Activated CD4-positive, CD25-positive, alpha-beta regulatory T cell (primary cell): ENCODE measurements around the gene PALLD.

Experiments
- DNase-seq, 4 experiments: peaks; one replicate each; lab custom pipeline; 2025; lab: John Stamatoyannopoulos, UW

Gene PALLD

DNA sequence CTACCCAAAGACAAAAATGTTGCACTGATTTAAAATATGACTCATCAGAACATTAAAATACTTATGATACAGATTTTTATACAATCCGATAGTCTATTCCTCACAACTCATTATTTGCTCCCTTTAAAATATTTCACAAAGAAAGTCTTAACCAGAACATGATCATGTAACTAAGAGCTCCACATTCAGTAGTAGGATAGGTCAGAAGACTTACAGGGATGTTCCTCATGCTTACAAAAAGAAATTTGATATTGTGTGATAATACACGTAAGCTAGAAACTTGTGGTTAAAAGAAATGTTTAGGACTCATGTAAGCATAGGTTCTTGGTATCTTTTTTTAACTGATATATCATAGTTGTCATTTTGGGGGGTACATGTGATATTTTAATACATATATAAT lies 235.9 kb downstream of the PALLD start:
- DNase-seq: no peak

DNA sequence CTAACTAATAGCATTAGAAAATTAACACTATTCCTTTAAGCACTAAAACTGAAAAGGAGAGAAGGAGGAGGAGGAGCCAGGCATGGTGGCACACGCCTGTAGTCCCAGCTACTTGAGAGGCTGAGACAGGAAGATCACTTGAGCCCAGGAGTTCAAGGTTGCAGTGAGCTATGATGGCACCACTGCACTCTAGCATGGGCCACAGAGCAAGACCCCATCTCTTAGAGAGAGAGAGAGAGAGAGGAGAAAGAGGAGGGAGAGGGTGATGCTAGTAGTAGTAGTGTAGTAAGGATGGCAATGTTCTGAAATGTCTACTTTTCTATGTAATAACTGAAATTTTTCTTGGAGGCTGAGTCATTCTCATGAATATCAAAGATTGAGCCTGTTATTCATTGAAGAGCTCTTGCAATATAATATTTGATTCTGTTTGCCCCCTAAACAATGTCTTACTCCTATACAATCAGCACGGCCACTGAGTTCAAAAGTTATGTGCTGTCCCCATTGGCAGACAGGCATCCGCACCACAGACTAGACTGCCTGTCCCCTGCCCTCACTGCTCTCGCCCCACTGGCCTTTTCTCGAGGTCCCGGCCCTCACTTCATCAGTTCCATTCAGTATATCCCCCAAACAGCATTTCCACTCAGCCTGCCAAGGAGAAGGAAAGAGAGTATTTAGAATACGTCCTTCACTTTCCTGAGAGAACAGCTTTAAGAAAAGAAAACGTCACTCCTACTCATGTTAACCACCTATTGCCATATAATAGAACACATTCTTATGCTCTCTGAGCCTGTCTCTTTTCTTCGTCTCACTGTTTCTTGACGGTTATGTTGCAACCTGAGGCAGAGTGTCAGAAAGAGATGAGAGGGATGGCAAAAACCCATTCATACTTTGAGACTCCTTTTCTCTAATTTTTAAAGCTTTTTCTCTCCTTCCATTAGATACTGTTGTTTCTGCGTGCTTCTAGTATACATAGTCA lies 238.1 kb downstream of the PALLD start:
- DNase-seq: no peak

DNA sequence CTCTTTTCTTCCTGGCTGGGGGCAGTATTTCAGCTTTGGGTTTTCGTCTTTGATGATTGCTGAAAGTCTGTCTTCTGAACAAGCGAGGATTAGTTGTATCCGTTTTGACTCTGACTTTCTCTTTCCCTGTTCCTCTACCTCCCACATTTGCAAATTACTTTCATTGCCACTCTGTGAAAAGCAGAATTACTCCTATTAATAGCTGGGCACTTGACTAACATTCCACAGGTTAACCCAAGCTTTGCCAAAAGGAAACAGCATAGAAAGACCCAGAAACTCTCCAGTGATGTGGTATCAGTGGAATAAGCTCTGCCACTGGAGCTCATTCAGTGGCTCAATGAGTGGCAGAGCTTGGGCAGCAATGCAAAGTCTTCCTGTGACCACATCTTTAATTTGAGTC lies 238.9 kb downstream of the PALLD start:
- DNase-seq: no peak

DNA sequence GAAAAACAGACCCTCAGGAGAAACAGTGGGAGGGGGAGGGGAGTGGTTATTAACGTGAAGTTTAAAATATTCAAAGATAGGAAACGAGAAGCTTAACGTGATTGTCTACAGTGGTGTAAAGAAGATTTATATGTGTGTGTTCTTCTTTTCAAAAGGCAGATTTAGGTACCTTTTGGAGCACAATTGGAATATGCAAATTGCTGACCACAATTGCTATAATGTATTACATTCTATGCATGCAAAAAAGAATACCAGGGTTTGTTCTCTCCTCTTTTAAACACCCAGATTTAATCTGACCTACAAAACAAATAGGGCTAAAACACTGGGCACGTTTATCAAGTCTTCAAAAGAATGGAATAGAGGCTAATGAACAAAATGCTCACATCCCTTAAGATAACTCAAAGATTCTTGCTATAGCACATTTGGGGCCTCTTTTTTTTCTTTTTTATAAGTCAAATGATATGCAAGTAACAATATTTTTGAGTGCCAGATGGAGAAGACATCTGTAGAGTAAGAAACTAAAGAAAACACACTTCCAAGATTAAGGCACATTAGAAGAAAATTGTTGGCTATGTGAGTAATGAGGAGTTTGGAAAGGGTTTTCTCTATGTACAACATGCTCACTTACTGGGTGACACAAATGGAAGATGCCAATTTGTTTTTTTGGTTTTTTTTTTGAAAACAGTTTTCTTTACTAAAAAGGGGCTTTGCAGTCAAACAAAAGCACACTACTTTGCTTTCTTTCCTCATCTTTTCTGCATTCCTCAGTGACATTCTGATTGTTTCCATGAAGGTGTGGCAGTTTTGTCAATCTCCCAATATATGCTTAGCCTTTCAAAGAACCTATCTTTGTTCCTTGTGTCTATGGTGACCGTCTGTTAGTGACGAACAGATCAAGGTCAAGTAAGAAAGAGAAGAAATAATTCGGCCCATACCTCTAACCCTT lies 240.3 kb downstream of the PALLD start:
- no peak for DNase-seq

DNA sequence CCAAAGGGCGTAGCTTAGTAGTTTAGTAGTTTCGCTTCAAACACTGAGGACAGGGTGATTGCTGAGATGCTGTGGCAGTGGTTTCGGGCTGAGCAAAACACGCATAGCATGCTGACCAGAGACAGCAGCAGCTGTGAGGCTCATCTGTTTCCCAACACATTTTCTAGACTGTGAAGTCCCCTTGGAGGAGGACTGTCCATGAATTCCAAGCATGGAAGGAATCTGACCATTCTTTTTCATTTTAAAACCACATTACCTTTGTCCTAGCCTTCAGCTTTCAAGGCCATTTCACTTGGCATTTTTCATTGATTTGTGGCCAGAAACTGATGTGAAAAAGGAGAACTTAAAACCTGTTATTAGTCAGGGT lies 240.9 kb downstream of the PALLD start:
- no peak for DNase-seq

DNA sequence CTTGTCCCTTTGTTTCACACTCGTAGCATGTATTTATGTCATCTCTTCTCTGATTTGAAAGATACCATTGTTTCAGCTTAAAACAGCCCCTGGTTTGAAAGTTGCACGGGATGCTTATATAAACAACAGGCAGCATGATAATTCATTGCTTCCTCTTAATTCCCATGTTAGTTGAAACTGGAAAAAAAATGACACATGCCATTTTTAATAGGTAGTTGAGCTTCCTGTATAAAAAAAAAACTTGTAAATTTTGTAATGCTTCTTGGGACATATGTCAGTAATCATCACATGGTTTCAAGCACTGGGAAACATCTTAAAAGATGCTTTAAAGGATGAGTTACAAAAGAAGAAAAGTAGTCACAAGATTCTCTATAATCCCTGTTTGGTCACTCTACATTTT lies 243.0 kb downstream of the PALLD start:
- DNase-seq: no peak

DNA sequence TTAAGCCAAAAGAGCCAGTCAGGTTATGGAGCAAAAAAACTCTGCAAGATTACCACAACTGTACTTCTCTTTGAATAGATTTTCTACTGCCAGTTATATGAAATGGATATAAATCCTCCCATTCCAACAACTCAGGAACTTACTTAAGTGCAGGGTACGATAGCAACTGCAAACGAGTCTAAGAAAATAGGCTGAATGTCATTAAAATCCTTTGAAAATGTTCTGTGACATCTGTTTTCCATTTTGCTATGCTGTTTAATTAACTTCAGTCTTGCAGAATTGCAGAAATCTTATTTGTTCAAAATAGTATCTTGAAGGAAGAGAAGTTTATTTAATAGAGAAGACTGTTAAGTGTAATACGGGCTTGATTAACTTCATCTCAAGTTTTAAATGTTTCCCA lies 243.8 kb downstream of the PALLD start:
- no peak for DNase-seq

DNA sequence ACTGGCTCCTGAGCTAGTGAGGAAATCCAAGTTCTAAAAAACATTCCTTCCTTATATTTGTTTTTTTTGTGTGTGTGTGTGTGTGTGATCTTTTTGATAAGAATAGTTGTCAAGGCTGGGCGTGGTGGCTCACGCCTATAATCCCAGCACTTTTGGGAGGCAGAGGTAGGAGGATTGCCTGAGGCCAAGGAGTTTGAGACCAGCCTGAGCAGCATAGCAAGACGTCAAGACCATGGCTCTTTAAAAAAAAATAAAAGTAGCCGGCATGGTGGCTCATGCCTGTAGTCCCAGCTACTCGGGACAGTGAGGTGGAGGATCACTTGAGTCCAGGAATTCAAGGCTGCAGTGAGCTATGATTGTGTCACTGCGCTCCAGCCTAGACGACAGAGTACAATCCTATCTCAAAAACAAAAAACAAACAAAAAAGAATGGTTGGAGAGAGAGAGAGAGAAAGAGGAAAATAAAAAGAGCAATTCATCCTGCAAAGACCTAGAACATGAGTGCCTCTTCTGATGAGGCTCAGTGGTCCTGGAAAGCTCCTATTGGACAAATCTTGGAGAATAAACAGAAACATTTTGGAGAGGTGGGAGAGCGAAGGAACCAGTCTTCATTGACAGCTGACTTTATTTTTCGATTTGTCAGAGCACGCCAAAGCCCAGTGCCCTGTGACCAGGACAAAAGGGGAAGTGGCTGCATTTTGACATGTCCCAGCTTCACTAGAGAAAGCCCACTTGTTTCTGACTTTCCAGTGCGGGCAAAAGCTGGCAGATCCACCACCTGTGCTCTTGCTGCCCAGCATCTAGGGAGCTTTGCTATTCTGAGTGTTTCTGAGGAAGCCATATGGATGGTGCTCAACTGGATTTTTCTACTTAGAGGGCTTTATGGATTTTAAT lies 244.7 kb downstream of the PALLD start:
- no peak for DNase-seq

DNA sequence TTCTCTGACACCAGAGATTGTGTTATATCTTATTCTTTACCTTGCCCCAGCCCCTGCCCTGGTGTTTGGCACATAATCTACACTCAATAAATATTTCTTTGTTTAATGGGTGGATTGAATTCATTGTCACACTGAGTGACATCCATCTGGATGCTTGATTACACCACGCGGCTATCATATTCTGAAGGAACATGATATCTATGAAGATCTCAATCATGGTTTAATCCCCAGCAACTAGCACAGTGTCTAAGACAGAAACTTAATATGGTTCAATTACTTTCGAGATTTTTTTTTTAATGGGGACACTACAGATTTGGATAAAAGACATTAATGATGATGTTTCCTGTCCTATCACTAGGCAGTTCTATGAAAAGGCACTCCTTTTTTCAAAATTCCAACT lies 246.3 kb downstream of the PALLD start:
- DNase-seq: no peak

DNA sequence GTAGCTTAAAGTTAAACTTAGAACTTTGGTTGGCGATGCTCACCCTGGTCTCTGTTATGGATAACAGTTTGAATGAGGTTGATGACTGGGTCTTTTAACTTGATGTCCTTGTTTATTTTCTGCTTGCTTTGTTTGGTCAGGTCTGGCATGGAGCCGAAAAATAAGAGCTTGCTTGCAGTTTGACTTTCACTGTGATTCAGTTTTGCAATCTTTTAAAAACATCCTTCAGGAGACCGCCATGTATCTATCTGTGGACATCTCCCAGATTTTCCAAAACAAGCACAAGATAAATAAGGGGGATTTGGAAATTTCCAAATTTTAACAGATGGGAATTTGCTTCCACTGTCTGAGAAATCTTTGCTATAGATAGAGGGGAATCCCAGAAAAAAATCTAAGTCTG lies 246.7 kb downstream of the PALLD start:
- DNase-seq: no peak

DNA sequence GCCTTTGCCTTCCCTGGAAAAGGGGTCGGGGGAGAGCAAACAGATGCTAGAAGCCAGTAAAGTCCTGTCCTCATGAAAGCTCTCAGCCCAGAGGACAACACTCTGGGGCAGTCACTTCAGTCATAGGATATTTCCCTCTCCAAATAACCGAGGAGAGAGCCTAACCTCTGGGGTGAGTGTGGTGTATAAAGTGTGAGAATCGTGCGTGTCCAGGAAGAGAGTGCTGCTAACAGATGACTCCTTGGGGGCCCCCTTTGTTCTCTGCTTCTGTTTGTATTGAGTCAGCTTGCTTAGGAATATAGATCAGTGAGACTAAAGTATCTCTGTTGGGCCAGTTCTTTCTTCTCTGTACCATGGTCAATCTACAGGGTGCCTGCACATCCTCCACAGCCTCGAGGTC lies 247.2 kb downstream of the PALLD start:
- no peak for DNase-seq

DNA sequence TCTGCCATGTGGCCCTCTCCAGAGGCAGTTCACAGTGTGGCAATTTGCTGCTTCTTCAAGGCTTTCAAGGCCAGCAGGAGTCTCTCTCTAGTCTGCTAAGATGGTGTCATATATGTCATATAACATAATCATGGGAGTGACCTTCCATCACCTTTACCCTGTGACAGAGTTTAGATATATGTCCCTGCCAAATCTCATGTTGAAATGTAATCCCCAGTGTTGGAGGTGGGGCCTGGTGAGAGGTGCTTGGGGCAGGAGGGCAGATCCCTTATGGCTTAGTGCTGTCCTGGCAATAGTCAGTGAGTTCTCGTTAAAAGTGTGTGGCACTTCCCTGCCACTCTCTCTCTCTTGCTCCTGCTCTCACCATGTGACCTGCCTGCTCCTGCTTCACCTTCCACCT lies 252.0 kb downstream of the PALLD start:
- DNase-seq: no peak

DNA sequence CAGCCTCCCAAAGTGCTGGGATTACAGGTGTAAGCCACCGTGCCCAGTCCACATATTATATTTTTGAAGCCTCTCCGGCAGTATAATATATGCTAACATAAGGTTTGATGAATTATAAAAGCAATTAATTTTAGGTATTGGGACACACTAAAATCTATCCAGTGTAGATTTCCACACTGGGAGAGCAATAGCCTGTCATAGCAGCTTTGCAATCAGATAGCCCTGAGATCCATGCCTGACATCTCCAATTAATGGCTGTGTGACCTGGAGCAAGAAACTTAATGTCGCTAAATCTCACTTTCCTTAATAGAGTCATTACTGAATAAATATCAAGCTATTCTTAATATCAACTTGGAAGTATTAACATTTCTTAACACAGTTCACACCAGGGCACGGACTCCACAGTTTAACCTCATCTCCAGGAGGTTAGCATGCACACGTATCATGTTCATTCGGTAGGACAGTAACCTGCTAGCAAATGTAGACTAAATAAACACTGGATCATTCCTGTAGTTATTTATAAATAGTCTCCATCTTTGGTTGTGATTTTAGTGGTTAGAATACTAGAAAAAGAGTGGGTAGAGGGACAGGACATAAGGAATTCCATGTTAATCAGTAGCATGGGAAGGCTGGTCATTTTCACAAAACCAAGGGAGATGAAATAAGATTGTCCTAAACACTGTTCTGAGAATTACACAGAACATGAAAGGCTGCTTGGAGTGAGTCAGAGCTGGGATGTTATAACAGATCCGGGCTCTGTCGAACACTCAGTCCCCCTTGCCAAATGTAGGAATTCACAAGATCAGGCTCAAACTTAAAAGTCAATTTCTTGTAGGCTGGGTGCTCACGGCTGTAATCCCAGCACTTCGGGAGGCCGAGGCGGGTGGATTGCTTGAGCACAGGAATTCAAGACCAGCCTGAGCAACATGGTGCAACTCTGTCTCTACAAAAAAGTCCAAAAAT lies 254.7 kb downstream of the PALLD start:
- no peak for DNase-seq

DNA sequence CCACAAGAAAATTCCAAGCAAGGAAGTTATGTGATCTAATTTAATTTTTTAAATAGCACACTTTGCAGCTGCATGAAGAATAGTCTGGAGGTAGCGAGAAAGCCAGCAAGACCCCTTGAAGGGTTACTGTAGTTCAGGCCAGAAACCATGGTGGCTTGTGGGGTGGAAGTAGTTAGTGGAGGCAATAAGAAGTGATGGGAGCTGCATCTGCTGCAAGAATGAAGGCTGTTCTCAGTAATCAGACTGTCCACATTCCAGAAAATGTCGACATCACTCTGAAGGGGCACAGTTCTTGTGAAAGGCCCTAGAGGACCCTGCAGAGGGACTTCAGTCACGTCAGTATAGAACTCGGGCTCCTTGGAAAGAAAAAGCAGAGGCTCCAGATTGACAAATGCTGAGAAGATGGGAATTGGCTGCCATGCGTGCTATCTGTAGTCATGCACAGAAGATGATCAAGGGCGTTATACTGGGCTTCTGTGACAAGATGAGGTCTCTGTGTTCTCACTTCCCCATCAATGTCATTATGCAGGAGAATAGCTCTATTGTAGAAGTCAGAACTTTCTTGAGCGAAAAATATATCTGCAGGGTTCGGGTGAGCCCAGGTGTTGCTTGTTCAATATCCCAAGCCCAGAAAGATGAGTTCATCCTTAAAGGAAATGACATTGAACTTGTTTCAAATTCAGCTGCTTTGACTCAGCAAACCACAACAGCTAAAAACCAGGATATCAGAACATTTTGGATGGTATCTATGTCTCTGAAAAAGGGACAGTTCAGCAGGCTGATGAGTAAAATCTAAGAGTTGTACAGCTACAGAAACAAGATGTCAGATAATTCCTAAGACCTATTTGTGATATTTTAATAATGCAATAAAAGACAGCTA lies 259.0 kb downstream of the PALLD start:
- no peak for DNase-seq

DNA sequence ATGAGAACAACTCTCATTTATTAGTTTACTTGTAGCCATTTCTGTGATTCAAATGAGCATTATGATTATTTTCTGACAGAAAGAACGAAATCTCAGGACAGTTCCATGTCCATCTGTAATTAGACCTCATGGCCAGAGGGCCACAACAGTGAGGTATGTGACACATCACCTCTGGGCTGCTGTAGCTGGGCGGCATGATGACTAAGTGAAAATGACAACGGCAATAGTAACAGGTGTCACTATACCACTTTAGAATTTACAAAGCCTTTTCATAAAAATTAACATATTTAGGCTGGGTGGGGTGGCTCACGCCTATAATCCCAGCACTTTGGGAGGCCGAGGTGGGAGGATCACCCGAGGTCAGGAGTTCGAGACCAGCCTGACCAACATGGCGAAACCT lies 260.6 kb downstream of the PALLD start:
- DNase-seq: no peak

DNA sequence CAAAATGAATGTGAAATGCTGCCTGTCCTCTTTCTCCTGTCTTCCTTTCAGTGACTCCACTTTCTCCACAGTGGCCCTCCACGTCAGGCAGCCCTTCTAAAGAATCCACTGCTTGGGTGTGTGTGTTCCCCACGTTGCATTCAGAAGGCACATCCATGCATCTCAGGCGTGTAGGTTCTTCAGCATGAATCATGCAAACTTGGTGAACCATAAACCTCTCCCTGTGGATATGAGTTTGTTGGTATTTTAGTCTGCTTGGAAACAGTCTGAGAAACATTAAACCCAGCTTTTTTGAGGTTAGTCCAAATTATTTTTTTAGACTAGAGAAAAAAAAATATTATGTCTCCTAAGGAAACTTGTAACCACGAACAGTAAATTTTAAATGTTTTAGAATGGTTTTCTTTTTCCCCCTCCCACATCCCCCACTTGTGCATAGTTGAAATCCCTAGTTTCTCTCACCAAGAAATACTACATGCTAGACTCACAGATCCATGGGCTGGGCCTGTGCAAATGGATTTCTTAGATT lies 261.6 kb downstream of the PALLD start:
- DNase-seq: no peak

DNA sequence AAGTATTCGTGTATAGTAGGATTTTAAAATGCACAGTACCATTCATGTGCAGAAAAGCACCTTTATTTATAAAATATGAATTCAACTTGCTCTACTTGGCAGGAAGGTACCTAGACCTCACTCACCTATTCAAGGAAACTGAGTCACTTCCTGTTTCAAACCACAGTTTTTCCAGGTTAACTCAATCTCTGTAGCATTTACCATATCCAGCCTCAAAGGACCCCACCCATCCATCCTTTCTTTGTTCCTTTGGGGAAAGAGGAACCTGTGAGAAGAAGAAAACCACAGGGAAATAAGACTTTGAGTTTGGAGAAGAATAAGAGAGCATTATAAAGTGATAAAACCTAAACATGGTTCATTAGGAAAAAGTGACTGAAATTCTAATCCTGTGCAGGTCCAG lies 262.5 kb downstream of the PALLD start:
- DNase-seq: no peak

DNA sequence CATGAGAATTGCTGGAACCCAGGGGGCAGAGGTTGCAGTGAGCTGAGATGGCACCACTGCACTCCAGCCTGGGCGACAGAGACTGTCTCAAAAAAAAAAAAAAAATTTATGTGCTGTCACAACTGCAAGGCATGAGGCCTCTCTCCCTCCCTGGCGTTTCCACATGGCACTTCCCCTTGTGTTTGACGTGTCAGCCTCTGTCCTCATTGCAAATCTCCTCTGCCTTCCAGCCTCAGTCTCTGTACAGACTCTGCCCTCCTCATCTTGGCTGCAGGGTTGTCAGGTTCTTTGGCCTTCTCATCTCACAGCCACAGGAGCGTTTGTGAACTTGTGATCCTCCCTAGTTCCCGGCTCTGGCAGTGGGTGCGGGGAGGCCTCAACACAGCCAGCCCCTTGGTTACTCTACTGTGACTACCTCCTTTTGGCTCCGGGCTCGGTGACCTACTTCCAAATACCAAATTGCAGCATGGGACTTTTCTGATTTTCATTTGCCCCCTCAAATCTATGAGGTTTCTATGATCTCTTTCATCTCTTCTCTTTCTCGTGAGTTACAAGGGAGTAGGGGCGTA lies 263.2 kb downstream of the PALLD start:
- no peak for DNase-seq

DNA sequence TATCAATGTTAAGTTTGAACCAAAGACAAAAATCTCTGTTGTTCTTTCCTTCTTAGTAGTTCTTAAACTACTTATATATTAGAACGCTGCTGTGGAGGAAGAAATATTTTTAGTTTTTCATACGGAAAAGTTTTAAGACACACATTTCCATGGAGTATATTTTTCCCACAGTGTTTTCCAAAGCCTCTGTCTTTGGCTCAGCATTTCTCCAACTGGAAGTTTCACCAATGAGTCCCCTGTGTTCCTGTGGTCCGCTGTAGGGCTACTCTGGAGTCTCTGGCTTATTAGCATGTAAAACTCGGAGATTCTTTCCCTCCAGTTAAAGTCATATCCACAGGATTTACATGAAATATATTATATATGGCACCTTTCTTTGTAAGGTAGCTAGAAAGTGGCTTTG lies 264.2 kb downstream of the PALLD start:
- no peak for DNase-seq
